A673 (cell line): ENCODE results near the gene LIMS2. TPM values are rescaled to one million over a fixed set of nuclear protein-coding genes. Genes with fewer than 3 reads are reported as not detected.

ENCODE experiments used
- BruUV-seq: library from RNA; stranded (reverse); fragments of 400-500 nt; replicated peaks from 2 replicates; lab custom pipeline; 2021; lab: Mats Ljungman, UMichigan
- CTCF ChIA-PET: fragments of 300-600 bp; sonication (Branson Sonifier 250); formaldehyde crosslinking; loops from one replicate; lab custom pipeline; 2022; ENCODE audit warnings: antibody characterized with exemption; lab: Charles Lee
- POLR2A ChIA-PET: fragments of 300-600 bp; sonication (Branson Sonifier 250); formaldehyde crosslinking; loops from one replicate; lab custom pipeline; 2022; ENCODE audit warnings: antibody characterized with exemption; ENCODE audit not compliant: low non-redundant PET; lab: Charles Lee
- DNase-seq: peaks from one replicate; pipeline ENCODE4 v3.0.0-alpha.2; 2015; ENCODE audit warnings: low spot score
- H3K27ac ChIP-seq: fragments of 200-600 bp; sonication (generic); 2 replicates; pipeline ENCODE4 v1.5.1; 2016; ENCODE audit warnings: mixed run types, low read depth, mild to moderate bottlenecking, mixed read lengths, antibody characterized with exemption, low read length; ENCODE audit not compliant: poor library complexity, severe bottlenecking
- H3K27me3 ChIP-seq: fragments of 200-600 bp; sonication (generic); replicated peaks from 2 replicates; pipeline ENCODE4 v1.6.1; 2017; ENCODE audit warnings: mixed run types, low read depth, mild to moderate bottlenecking, mixed read lengths, antibody characterized with exemption, low read length; ENCODE audit not compliant: insufficient read depth, poor library complexity
- H3K36me3 ChIP-seq: fragments of 200-600 bp; sonication (generic); 2 replicates; pipeline ENCODE4 v1.6.1; 2016; ENCODE audit warnings: mixed run types, mild to moderate bottlenecking, mixed read lengths, antibody characterized with exemption, low read length; ENCODE audit not compliant: insufficient read depth, poor library complexity, severe bottlenecking
- H3K4me1 ChIP-seq: fragments of 200-600 bp; sonication (generic); 2 replicates; pipeline ENCODE4 v1.6.1; 2017; ENCODE audit warnings: mixed run types, mild to moderate bottlenecking, mixed read lengths, antibody characterized with exemption, low read length; ENCODE audit not compliant: insufficient read depth, poor library complexity, severe bottlenecking
- H3K4me3 ChIP-seq: fragments of 200-600 bp; sonication (generic); 2 replicates; pipeline ENCODE4 v1.5.1; 2016; ENCODE audit warnings: low read depth, mixed run types, mild to moderate bottlenecking, mixed read lengths, low read length; ENCODE audit not compliant: poor library complexity, severe bottlenecking
- H3K9me3 ChIP-seq: fragments of 200-600 bp; sonication (generic); 2 replicates; pipeline ENCODE4 v1.6.1; 2016; ENCODE audit warnings: mixed run types, low read depth, mild to moderate bottlenecking, mixed read lengths, antibody characterized with exemption, low read length; ENCODE audit not compliant: poor library complexity, severe bottlenecking
- CTCF ChIP-seq: fragments of 300-800, 200-600 bp; sonication (generic); conservative IDR thresholded peaks from 2 replicates; pipeline ENCODE4 v1.5.1; 2017; ENCODE audit warnings: low read depth, mild to moderate bottlenecking, antibody characterized with exemption, low read length, moderate library complexity, mixed read lengths
- EZH2 ChIP-seq: fragments of 200-600 bp; sonication (generic); IDR thresholded peaks from 2 replicates; pipeline ENCODE4 v1.6.1; 2017; ENCODE audit warnings: borderline replicate concordance, low read depth, mild to moderate bottlenecking, mixed read lengths, antibody characterized with exemption, low read length; ENCODE audit not compliant: poor library complexity, severe bottlenecking
- intact Hi-C: fragments of 100-400 bp; cut with micrococcal nuclease; formaldehyde crosslinking; loops from one replicate; pipeline ENCODE4 v1.10.0; 2022; ENCODE audit not compliant: unreplicated experiment
- total RNA-seq: library from RNA; stranded (reverse); gene quantifications from 2 replicates; pipeline ENCODE4 v1.2.3, GENCODE V29; 2021

LIMS2 gene
- total RNA-seq, 1 experiment from 2014 or later = 1.2 TPM

- TF ChIP-seq CTCF (no peak), EZH2 (no peak)
- Histone ChIP-seq H3K9me3 (no peaks in the 10 kb centered on the region), H3K36me3 (no peaks in the 10 kb centered on the region), H3K27me3 (no peaks in the 10 kb centered on the region), H3K4me3 (no peak overlapping the region), H3K27ac (no peak overlapping the region), H3K4me1 (peaks cover 5% of the 10 kb centered on the region)
- intact Hi-C loops = loop anchor here (2.0 kb wide), 1 partner anchor 323 kb away; no protein-coding TSS in a partner anchor
- CTCF ChIA-PET = interaction anchor here (3.4 kb wide), 1 partner anchor 56 kb away, joined by 29 read pairs; no protein-coding TSS in a partner anchor
- no TSS peak for BruUV-seq
- no peak for DNase-seq
- POLR2A ChIA-PET = no interaction called here
Observed at GRCh38 chr2:127647242-127648190, 27.8 kb downstream of the LIMS2 start.

GRCh38 chr2:127646487-127647241 is 28.7 kb downstream of the LIMS2 start:
- no peaks in the 10 kb centered on the region for H3K36me3 ChIP-seq
- intact Hi-C loops = no loop called here
- POLR2A ChIA-PET = no interaction called here
- CTCF ChIA-PET = no interaction called here
- H3K9me3 ChIP-seq = no peaks in the 10 kb centered on the region
- TF ChIP-seq CTCF = no peak
- TF ChIP-seq EZH2 = no peak
- no TSS peak for BruUV-seq
- peaks cover 5% of the 10 kb centered on the region for H3K4me1 ChIP-seq
- no peaks in the 10 kb centered on the region for H3K27me3 ChIP-seq
- H3K27ac ChIP-seq = no peak overlapping the region
- DNase-seq = no peak
- H3K4me3 ChIP-seq = no peak overlapping the region

- H3K36me3 ChIP-seq = no peaks in the 10 kb centered on the region
- TF ChIP-seq EZH2 (no peak), CTCF (no peak)
- CTCF ChIA-PET = no interaction called here
- DNase-seq = no peak
- no peak within 1 kb of the TSS for H3K27ac ChIP-seq
- no TSS peak for BruUV-seq
- H3K27me3 ChIP-seq = no peaks in the 10 kb centered on the region
- intact Hi-C loops = no loop called here
- peaks cover 5% of the 10 kb centered on the region for H3K4me1 ChIP-seq
- no peaks in the 10 kb centered on the region for H3K9me3 ChIP-seq
- POLR2A ChIA-PET = no interaction called here
- no peak within 1 kb of the TSS for H3K4me3 ChIP-seq
Observed at GRCh38 chr2:127645395-127646291, 29.7 kb downstream of the LIMS2 start, which contains the start of gene GPR17. Gene GPR17, plus strand, starts transcription at chr2:127646153. Its CDS starts 4,583 bp downstream, at chr2:127650736.
